ENCODE results near the gene LYSMD3.

- TF ChIP-seq CTCF (IDR thresholded peaks at IDR 0.05 in 2 of 3, conservative IDR thresholded peaks at IDR 0.05 in 1 of 3; ENCODE audit: insufficient read depth in 2 of 3, low read depth in 1 of 3, low read length in 3 of 3) (no peak), MED1 (CRISPR knock-in tag; IDR thresholded peaks at IDR 0.05; ENCODE audit: borderline replicate concordance) (no peak), LARP7 (IDR thresholded peaks at IDR 0.05) (no peak), FOXA1 (IDR thresholded peaks at IDR 0.05; ENCODE audit: borderline replicate concordance) (no peak), SREBF2 (CRISPR knock-in tag; IDR thresholded peaks at IDR 0.05) (no peak), CREM (IDR thresholded peaks at IDR 0.05; ENCODE audit: low read depth) (no peak), POLR2A (conservative IDR thresholded peaks at IDR 0.05) (no peak), GABPB1 (CRISPR knock-in tag; IDR thresholded peaks at IDR 0.05) (no peak), POLR2AphosphoS5 (IDR thresholded peaks at IDR 0.05; ENCODE audit: control insufficient read depth, insufficient read depth, low read depth, low read length) (no peak), ZNF699 (CRISPR knock-in tag; IDR thresholded peaks at IDR 0.05; ENCODE audit: insufficient replicate concordance) (no peak), CREB1 (IDR thresholded peaks at IDR 0.05) (no peak), CREB1 (CRISPR knock-in tag; IDR thresholded peaks at IDR 0.05) (no peak)
These were observed 28.0 kb upstream of the LYSMD3 start for GRCh38 chr5:90557391-90557790.

All from K562 (cell line).